ENCODE results near the gene TCP10L. TPM values are rescaled to one million over a fixed set of nuclear protein-coding genes. Genes with fewer than 3 reads are reported as not detected.
A peak's percentile ranks its signal among the peaks of the same experiment; 100 is the strongest.

Gene TCP10L
- total and polyA plus RNA-seq, 2 of the 4 experiments (the other 2 are of a cell fraction) = 0.09 TPM; not detected in 1

DNA sequence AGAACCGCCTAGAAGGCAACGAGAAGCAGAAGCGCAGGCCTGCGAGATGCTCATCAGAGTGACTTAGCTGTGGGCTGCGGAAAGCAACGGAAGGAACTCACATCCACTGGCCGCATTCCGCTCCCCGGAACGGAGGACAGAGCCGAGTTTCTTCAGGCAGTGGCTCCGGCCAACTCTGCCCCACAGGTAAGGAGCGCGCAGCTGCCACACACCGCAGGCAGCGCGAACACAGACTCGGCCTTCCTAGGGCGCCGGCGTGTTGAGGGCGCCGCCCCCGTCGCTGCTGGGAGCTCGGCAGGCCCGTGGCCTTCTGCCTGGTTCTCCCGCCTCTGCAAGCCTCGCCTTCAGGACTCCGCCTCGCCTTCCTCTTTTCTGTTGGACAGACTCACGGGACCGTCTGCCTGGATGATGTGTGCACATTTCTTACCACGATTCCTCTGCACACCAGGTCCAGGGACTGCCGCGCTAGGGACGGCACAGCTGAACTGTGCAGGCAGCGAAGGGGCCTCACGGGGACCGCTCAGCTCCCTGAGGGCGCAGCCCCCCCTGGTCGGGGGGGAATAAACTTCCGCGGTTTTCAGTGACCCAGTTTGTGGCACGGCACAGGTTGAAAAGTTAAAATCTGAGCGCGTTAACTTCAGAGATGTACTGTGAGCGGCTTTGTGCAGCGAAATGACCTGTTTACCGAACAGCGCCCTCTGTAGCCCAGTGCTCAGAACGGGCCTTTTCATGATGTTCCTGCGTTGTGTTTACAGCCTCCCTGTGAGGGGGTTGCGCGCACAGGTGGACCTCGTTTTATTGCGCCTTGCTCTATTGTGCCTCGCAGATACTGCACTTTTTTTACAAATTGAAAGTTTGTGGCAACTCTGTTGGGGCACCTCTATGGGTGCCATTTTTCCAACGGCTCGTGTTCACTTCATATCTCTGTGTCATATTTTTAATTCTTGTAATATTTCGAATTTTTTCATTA lies 15.8 kb downstream of the TCP10L start (continued):
- no peak for TF ChIP-seq NFE2L2 (IDR thresholded peaks at IDR 0.05; ENCODE audit: low read depth, low read length)
- peak; percentile 56 for TF ChIP-seq RCOR1 (IDR thresholded peaks at IDR 0.05; ENCODE audit: insufficient replicate concordance, low read length)
- TF ChIP-seq FOS (IDR thresholded peaks at IDR 0.05; ENCODE audit: low read depth, low read length) = no peak
- no peak for TF ChIP-seq MAFK (IDR thresholded peaks at IDR 0.05; ENCODE audit: low read depth, low read length)
- TF ChIP-seq CEBPB (IDR thresholded peaks at IDR 0.05; ENCODE audit: low read depth, low read length) = no peak

DNA sequence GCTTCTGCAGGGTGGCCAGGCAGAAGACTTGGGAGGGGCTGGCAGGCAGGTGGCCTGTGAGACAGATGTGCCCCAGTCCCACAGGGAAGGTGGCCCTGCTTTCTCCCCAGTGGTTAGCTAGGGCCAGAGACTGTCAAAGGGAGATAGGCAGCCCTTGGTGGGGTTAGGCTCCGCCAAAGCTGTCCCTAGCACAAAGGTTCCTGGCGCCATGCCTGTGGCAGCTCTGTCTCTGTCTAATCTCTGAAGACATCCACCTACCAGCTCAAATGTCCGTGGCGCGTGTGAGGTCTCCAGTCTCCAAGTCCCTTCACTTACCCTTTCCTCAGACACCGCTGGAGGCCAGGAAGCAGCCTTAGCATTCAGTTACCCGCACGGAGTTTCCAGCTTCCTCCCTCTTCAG lies 17.7 kb downstream of the TCP10L start:
- DNase-seq (no peak), ATAC-seq (ENCODE audit: low read depth) (no peak)
- Histone ChIP-seq H3K23ac (ENCODE audit: low read depth, low read length) (no peak overlapping the region), H3K9me1 (ENCODE audit: insufficient read depth, low read length) (no peaks in the 10 kb centered on the region), H4K20me1 (ENCODE audit: insufficient read depth, low read length) (no peaks in the 10 kb centered on the region), H4K8ac (ENCODE audit: low read depth in 2 of 2, low read length in 2 of 2) (no peak overlapping the region), H3K18ac (ENCODE audit: low read depth, low read length) (no peak overlapping the region), H2AK9ac (replicated peaks; ENCODE audit: low read depth, low read length, poor library complexity) (no peak overlapping the region), H3K4me2 (ENCODE audit: low read depth, low read length) (no peak overlapping the region), H3K4me1 (ENCODE audit: control insufficient read depth, insufficient read depth, low read length) (no peaks in the 10 kb centered on the region), H3K56ac (ENCODE audit: extremely low read depth, insufficient read depth, low read length) (no peak overlapping the region), H3K9ac (ENCODE audit: low read depth, low read length) (no peak overlapping the region), H3K14ac (replicated peaks; ENCODE audit: low read depth, low read length) (no peak overlapping the region), H4K91ac (ENCODE audit: insufficient read depth, low read depth, low read length) (no peak overlapping the region), H2BK20ac (ENCODE audit: low read depth, low read length) (no peak overlapping the region), H3K4me3 (ENCODE audit: insufficient read depth, low read depth, low read length) (no peak overlapping the region), H3K27me3 (ENCODE audit: control insufficient read depth, insufficient read depth, low read length) (no peaks in the 10 kb centered on the region), H3K36me3 (ENCODE audit: control insufficient read depth, insufficient read depth, low read length) (no peaks in the 10 kb centered on the region), H2AK5ac (ENCODE audit: low read depth, low read length) (no peak overlapping the region), H3K27ac (ENCODE audit: insufficient read depth, low read length) (no peak overlapping the region), H2BK5ac (ENCODE audit: low read depth, low read length, poor library complexity, severe bottlenecking) (no peak overlapping the region), H2BK120ac (ENCODE audit: low read depth, low read length) (no peak overlapping the region), H2BK15ac (ENCODE audit: low read depth, low read length) (no peak overlapping the region), H4K5ac (ENCODE audit: low read depth, low read length) (no peak overlapping the region), H3K4ac (ENCODE audit: low read depth, low read length) (no peak overlapping the region), H3K79me1 (ENCODE audit: low read depth in 1 of 2, low read length in 2 of 2) (no peaks in the 10 kb centered on the region), H2AFZ (replicated peaks; ENCODE audit: low read length, poor library complexity) (no peak overlapping the region), H3K9me3 (ENCODE audit: control insufficient read depth, insufficient read depth, low read length) (no peaks in the 10 kb centered on the region; the same call in 1 of the 2 replicates)
- ChIA-PET POLR2A (ENCODE audit: unreplicated experiment) (no interaction called here), CTCF (interaction anchor here (1.0 to 1.2 kb wide), 2 partner anchors 33 to 153 kb away, joined by 3 read pairs; no protein-coding TSS in a partner anchor)
- in situ Hi-C loops (cut with MboI; ENCODE audit: low sequenced_read_pairs) (no loop called here), dilution Hi-C loops (cut with HindIII; ENCODE audit: low sequenced_read_pairs, unreplicated experiment) (no loop called here), intact Hi-C loops (cut with micrococcal nuclease) (no loop called here)
- 90% methylated on average over 3 of the region's 8 CpGs; no CpG with 5 or more reads in 1 of the 2 experiments for WGBS, 2 experiments (ENCODE audit: extremely low coverage in 2 of 2, insufficient read length in 1 of 2)
- TF ChIP-seq RCOR1 (IDR thresholded peaks at IDR 0.05; ENCODE audit: insufficient replicate concordance, low read length) = no peak
- no peak for TF ChIP-seq MXI1 (IDR thresholded peaks at IDR 0.05; ENCODE audit: borderline replicate concordance, low read depth, low read length)
- TF ChIP-seq SMC3 (IDR thresholded peaks at IDR 0.05; ENCODE audit: low read depth, low read length) = no peak
- no peak for TF ChIP-seq BHLHE40 (IDR thresholded peaks at IDR 0.05; ENCODE audit: low read depth, low read length)
- TF ChIP-seq FOS (IDR thresholded peaks at IDR 0.05; ENCODE audit: low read depth, low read length) = no peak
- BruUV-seq (replicated peaks) = no TSS peak

Measured in IMR-90 (cell line).